IPS DF 6.9 (cell line): ENCODE measurements around the gene TECR.

Experiments used
- DNase-seq: peaks from one replicate; pipeline ENCODE4 v3.0.0-alpha.2; 2013; ENCODE audit warnings: low read depth, low spot score
- H3K27ac ChIP-seq: one replicate; pipeline ENCODE4 v1.5.1; 2013; ENCODE audit warnings: low read length, control low read depth
- H3K27me3 ChIP-seq: 2 replicates; pipeline ENCODE4 v1.6.1; 2013; ENCODE audit warnings: mild to moderate bottlenecking, low read length; ENCODE audit not compliant: control insufficient read depth, insufficient read depth
- H3K36me3 ChIP-seq: 2 replicates; pipeline ENCODE4 v1.6.1; 2013; ENCODE audit warnings: low read length; ENCODE audit not compliant: control insufficient read depth, insufficient read depth
- H3K4me1 ChIP-seq: 2 replicates; pipeline ENCODE4 v1.6.1; 2013; ENCODE audit warnings: low read length; ENCODE audit not compliant: control insufficient read depth, insufficient read depth
- H3K4me3 ChIP-seq: 2 replicates; pipeline ENCODE4 v1.5.1; 2013; ENCODE audit warnings: mild to moderate bottlenecking, low read length
- H3K9me3 ChIP-seq: 2 replicates; pipeline ENCODE4 v1.6.1; 2013; ENCODE audit warnings: low read length, inconsistent platforms; ENCODE audit not compliant: control insufficient read depth, insufficient read depth
- WGBS: extraction: QIAGEN DNeasy Blood & Tissue Kit; methylation state at CpG from one replicate; pipeline ENCODE4 v1.1.7; 2013; ENCODE audit warnings: mixed read lengths, missing lambda C conversion rate; ENCODE audit not compliant: insufficient read length, insufficient coverage; 5-methylcytosine and 5-hydroxymethylcytosine counted together

Gene TECR

DNA sequence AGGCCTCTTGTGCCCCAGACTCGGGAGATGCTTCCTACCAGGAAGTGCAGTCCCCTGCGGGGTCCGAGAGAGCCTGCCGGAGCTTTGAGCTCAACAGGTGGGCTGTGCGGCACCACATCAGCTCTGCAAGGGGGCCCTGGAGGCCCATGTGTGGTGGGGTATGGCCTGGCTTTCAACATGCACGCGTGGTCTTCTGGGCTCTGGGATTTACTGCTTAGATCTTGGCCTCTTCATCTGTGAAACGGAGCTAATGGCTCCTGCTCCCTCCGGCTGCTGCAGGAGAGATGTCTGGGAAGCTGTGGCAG lies 24.5 kb downstream of the TECR start:
- Histone ChIP-seq H3K4me1 (peaks cover 6% of the 10 kb centered on the region), H3K27me3 (no peaks in the 10 kb centered on the region), H3K27ac (no peak overlapping the region), H3K9me3 (no peaks in the 10 kb centered on the region), H3K36me3 (no peaks in the 10 kb centered on the region; the same call in 1 of the 2 replicates), H3K4me3 (no peak overlapping the region)
- WGBS = no CpG with 5 or more reads among the region's 9 CpGs
- no peak for DNase-seq

DNA sequence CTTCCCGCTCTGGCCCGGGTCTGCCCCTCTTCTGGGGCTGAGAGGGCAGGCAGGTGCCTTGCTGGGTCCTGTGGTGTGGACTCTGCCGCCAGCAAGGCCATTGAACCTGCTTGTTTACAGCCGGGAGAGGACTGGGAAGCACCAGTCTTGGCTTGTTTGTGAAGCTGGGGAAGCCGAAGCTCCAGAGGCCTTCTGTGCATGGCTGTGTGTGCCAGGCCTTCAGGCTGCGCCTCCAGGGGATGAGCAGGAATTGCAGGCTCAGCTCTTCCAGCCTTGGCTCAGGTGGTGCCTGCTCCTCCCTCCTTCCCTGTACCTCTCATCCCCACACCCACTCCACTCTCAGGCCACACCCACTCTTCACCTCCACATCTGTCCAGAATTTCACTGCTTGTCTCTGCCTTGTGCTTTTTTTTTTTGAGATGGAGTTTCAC lies 25.0 kb downstream of the TECR start:
- Histone ChIP-seq H3K9me3 (no peaks in the 10 kb centered on the region), H3K4me1 (peaks cover 6% of the 10 kb centered on the region), H3K36me3 (no peaks in the 10 kb centered on the region; the same call in 1 of the 2 replicates), H3K27ac (no peak overlapping the region), H3K4me3 (no peak overlapping the region), H3K27me3 (no peaks in the 10 kb centered on the region)
- WGBS = no CpG with 5 or more reads among the region's 6 CpGs
- no peak for DNase-seq

DNA sequence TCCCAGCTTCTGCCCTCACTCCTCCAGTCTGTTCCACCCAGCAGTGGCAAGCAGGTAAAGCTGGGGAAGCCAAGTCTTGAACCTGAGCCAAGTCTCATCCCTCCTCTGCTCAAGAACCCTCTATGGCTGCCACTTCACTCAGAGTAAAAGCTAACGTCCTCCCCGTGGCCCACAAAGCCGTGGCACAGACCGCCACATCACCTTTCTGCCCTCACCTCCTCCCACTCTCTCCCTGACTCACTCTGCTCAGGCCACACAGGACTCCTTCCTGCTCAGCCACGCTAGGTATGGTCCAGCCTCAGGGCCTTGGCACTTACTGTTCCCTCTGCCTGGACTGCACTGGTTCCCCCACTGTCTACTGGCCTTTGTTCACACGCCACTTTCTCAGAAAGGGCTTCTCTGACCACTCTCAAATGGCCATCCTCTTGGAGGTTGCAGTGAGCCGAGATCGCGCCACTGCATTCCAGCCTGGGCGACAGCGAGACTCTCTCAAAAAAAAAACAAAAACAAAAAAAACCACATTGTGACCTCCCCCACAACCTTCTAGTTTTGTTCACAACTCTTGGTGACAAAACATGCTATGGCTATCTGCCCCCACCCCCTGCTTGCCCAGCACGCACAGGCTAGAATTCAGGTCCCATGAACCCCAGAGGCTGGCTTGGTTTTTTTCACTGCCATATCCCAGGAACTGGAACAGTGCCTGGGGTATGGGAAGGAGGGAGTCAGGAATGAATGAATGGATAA lies 26.7 kb downstream of the TECR start:
- Histone ChIP-seq H3K4me1 (peaks cover 7% of the 10 kb centered on the region), H3K27ac (no peak overlapping the region), H3K27me3 (no peaks in the 10 kb centered on the region), H3K9me3 (no peaks in the 10 kb centered on the region), H3K36me3 (no peaks in the 10 kb centered on the region; the same call in 1 of the 2 replicates), H3K4me3 (no peak overlapping the region)
- DNase-seq = no peak
- WGBS = no CpG with 5 or more reads among the region's 12 CpGs

DNA sequence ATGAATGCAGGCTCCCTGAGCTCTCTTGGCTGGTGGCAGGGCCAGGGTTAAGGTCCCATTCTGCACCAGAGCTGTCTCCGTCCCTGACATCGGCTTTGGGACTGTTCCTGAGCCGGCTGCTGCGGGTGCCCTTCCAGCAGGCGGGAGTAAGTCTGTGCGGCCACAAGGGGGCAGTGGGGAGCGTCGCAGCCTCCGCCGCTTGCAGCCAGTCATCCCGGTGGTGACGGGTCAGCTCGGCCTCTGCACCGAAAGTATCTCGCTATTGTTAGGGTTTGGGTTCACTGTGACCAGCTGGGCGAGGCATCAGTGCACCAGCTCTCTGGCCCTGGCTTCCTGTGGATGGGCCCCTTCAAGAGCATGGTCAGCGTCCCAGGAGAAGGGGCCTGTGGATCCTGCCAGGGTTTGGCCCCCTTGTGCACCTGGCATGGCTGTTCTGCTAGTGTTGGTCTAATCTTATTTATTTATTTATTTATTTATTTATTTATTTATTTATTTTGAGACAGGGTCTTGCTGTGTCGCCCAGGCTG lies 27.3 kb downstream of the TECR start:
- H3K4me3 ChIP-seq = no peak overlapping the region
- no peak overlapping the region for H3K27ac ChIP-seq
- WGBS = no CpG with 5 or more reads among the region's 18 CpGs
- peaks cover 7% of the 10 kb centered on the region for H3K4me1 ChIP-seq
- no peaks in the 10 kb centered on the region for H3K27me3 ChIP-seq
- H3K9me3 ChIP-seq = no peaks in the 10 kb centered on the region
- H3K36me3 ChIP-seq = no peaks in the 10 kb centered on the region; the same call in 1 of the 2 replicates
- DNase-seq = peak; percentile 76

DNA sequence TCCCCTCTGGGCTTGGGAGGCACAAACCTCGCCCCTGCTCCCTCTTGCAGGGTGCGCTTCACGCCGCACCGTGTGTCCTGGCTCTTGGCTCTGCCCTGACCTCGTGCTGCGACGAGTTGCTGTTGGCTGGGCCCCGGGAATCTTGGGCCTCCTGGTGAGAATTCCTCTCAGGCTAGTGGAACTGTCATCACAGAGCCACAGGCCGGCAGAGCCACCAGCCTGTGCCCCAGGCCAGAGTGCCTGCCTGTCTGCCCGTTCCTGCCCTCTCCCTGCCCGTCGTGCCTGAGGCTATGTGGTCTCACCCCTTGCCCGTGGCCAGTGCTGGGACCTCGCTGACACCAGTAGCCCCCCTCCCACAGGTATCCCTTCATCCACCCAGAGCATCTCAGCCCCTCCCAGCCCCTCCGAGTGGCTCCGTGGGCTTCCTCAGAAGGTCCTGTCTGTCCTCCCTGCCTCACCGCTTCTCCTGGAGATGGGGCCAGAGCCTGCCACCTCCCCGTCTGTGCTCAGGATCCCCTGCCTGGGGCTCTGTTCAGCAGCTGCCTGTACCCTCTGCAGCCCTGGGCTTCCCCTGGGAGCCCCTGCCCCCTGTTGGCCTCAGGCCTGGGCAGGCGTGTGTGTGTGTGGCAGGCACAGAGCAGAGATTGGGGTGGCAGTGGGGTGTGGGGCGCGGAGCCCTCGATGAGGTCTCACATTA lies 29.1 kb downstream of the TECR start:
- Histone ChIP-seq H3K36me3 (no peaks in the 10 kb centered on the region; the same call in 1 of the 2 replicates), H3K4me1 (peaks cover 18% of the 10 kb centered on the region), H3K27ac (no peak overlapping the region), H3K4me3 (no peak overlapping the region), H3K9me3 (no peaks in the 10 kb centered on the region), H3K27me3 (no peaks in the 10 kb centered on the region)
- DNase-seq = no peak
- no CpG with 5 or more reads among the region's 23 CpGs for WGBS

DNA sequence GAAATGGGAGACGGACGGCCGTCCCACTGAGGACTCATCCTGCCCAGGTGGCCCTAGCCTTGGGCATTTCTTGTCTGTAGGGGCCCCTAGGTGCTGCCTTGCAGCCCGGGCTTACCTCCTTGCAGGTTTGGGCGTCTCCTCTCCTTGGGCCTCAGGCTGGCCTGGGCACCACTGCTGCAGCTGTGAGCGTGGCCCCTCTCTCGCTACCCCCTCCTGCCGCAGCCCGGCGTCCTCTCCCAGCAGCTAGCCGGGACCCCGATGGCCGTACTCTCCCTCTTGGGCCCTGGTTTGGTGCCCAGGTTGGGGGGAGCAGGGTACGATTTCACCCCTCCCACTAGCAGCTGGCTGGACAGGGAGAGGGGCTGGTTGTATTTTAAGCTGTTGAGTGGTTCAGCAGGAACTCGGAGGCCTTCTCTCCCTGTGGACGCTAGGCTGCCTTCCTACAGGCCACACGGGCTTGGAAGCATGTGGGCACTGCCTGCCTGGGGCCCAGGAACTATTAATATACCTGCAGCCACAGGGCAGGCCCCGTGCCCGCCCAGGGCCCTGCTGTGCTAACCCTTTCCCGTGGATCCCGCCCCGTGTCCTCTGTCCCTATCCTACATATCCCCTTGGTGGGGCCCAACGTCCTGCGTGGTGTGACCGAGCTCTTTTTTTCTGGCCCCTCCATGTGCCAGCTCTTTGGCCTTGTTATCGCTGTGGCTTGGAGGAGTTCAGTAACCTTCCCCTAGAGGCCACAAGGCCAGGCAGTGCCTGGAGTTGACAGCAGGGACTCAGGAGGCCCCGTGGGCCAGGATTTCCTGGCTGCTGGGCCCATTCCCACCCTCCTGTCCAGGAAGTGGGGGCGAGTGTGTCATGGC lies 30.8 kb downstream of the TECR start:
- Histone ChIP-seq H3K9me3 (no peaks in the 10 kb centered on the region), H3K27me3 (no peaks in the 10 kb centered on the region), H3K27ac (no peak overlapping the region), H3K4me1 (peaks cover 18% of the 10 kb centered on the region), H3K36me3 (peaks cover under 1% of the 10 kb centered on the region; the same call in 1 of the 2 replicates), H3K4me3 (no peak overlapping the region)
- WGBS = no CpG with 5 or more reads among the region's 28 CpGs
- no peak for DNase-seq

DNA sequence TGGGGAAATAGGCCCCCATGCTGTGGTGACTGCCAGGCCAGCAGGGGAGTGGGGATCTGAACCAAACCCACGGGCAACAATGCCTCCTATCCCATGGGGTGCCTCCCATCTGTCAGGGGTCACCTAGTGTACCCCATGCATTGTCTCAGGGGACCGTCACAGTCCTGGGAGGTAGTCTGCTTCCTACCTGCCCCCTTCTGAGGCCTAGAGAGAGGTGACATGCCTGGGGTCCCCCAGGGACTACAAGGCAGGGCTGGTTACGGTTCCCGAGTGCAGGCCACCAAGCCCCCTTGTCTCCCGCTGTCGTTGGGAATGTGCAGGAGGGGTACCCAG lies 31.3 kb downstream of the TECR start:
- peaks cover 5% of the 10 kb centered on the region; the same call in 1 of the 2 replicates for H3K36me3 ChIP-seq
- no peak overlapping the region for H3K27ac ChIP-seq
- DNase-seq = no peak
- no peaks in the 10 kb centered on the region for H3K27me3 ChIP-seq
- H3K9me3 ChIP-seq = no peaks in the 10 kb centered on the region
- peaks cover 18% of the 10 kb centered on the region for H3K4me1 ChIP-seq
- WGBS = no CpG with 5 or more reads among the region's 6 CpGs
- no peak overlapping the region for H3K4me3 ChIP-seq

DNA sequence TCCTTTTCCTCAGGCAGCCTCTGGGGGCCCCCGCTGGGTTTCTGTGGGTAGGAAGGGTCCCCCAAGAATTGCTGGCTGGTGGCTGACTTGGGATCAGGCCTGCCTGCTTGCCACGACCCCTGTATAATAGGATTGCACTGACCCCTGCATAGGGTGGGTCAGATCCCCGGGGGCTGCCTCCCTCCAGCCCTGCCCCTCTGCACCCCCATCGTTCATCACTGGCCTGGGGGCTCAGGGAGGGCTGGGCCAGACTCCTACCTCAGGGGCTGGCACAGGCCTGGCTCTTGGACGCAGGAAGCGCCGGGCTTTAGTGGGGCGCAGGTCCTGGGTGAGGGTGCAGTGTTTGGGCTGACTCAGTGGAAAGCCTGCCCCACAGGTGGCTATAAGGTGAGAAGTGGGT lies 31.9 kb downstream of the TECR start:
- H3K27ac ChIP-seq = no peak overlapping the region
- peaks cover 18% of the 10 kb centered on the region for H3K4me1 ChIP-seq
- H3K4me3 ChIP-seq = no peak overlapping the region
- no peak for DNase-seq
- no CpG with 5 or more reads among the region's 8 CpGs for WGBS
- no peaks in the 10 kb centered on the region for H3K9me3 ChIP-seq
- peaks cover 5% of the 10 kb centered on the region; the same call in 1 of the 2 replicates for H3K36me3 ChIP-seq
- no peaks in the 10 kb centered on the region for H3K27me3 ChIP-seq

DNA sequence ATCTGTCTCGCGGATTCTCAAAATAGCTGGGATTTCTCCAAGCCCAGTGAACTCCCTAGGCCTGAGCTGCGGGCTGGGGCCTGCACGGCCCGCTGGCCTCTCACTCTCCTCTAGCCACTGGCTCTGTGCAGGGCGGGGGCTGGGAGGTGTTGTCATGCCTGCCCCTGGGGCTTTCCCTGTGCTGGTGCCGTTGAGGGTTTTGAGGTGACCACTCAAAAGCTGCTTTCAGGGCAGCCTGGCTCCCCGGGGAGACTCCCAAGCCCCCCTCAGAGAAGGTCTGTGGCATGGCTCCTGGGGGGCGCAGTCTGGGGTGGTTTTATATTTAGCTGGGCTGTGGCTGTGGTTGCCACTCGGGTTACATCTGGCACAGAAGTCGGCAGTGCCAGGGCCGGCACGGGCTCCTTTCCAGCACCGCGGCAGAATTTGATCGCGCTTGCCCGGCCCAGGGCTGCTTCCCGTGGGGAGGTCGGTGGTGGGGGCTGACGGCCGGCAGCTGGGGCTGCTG lies 32.5 kb downstream of the TECR start:
- Histone ChIP-seq H3K4me1 (peaks cover 18% of the 10 kb centered on the region), H3K36me3 (peaks cover 7% of the 10 kb centered on the region; the same call in 1 of the 2 replicates), H3K27me3 (no peaks in the 10 kb centered on the region), H3K4me3 (no peak overlapping the region), H3K9me3 (no peaks in the 10 kb centered on the region), H3K27ac (no peak overlapping the region)
- no peak for DNase-seq
- no CpG with 5 or more reads among the region's 22 CpGs for WGBS
